HepG2 (cell line): ENCODE measurements around the gene FCER1G. TPM values are rescaled to one million over a fixed set of nuclear protein-coding genes. Genes with fewer than 3 reads are reported as not detected.

Experiments
- MAFF ChIP-seq: IDR thresholded peaks from 2 replicates; pipeline ENCODE4 v1.6.1; 2011; ENCODE audit warnings: low read depth, low read length, improper control_type of control experiment
- RAD21 ChIP-seq: fragments of 450-650 bp; formaldehyde crosslinking; IDR thresholded peaks from 2 replicates; pipeline ENCODE4 v1.5.0; 2020; ENCODE audit warnings: mild to moderate bottlenecking
- RXRA ChIP-seq: sonication (generic); formaldehyde crosslinking; IDR thresholded peaks from 2 replicates; pipeline ENCODE4 v1.5.1; 2020; ENCODE audit warnings: missing genetic modification reagents
- TBX2 ChIP-seq: sonication (generic); formaldehyde crosslinking; IDR thresholded peaks from 2 replicates; pipeline ENCODE4 v1.5.0; 2020; ENCODE audit warnings: missing genetic modification reagents, mild to moderate bottlenecking, borderline replicate concordance
- TOPORS ChIP-seq: sonication (generic); formaldehyde crosslinking; IDR thresholded peaks from 2 replicates; pipeline ENCODE4 v1.8.0; 2023; ENCODE audit warnings: mild to moderate bottlenecking, missing genetic modification reagents
- TSC22D2 ChIP-seq: sonication (generic); formaldehyde crosslinking; IDR thresholded peaks from 2 replicates; pipeline ENCODE4 v1.5.1; 2020; ENCODE audit warnings: missing genetic modification reagents, mild to moderate bottlenecking, borderline replicate concordance
- ZFYVE20 ChIP-seq: sonication (generic); formaldehyde crosslinking; IDR thresholded peaks from 2 replicates; pipeline ENCODE4 v1.8.0; 2023; ENCODE audit warnings: low read depth, mild to moderate bottlenecking, moderate library complexity, missing genetic modification reagents, borderline replicate concordance
- ZNF180 ChIP-seq: sonication (generic); formaldehyde crosslinking; IDR thresholded peaks from 2 replicates; pipeline ENCODE4 v1.4.0; 2020; ENCODE audit warnings: low read depth, missing genetic modification reagents, borderline replicate concordance
- ZNF562 ChIP-seq: sonication (generic); formaldehyde crosslinking; IDR thresholded peaks from 2 replicates; pipeline ENCODE4 v1.8.0; 2022; ENCODE audit warnings: missing genetic modification reagents, borderline replicate concordance
- polyA plus RNA-seq, 8 experiments: library from polyadenylated mRNA; depleted of rRNA in 3 of 8; stranded (reverse) in 7 of 8; unstranded in 1 of 8; fragments of >200 nt; fragmentation: Illumina TruSeq in 4 of 8; extraction: Trizol in 4 of 8; gene quantifications; 2 replicates each; pipeline versions ENCODE4 v1.2.1 to v1.2.3, GENCODE V29; 2011 to 2016; ENCODE audit warnings: low read depth in 4 of 8, missing spikeins in 1 of 8, mixed read lengths in 1 of 8; ENCODE audit not compliant: insufficient read depth in 1 of 8
- total RNA-seq, 5 experiments: library from RNA; depleted of rRNA; stranded (reverse); fragments of >200 nt; fragmentation: Illumina TruSeq; extraction: Trizol; gene quantifications; 2 replicates each; pipeline ENCODE4 v1.2.3, GENCODE V29; 2016; ENCODE audit warnings: low read depth in 1 of 5
- TF ChIP-seq, protein P1 (sequence below): sonication (generic); formaldehyde crosslinking; IDR thresholded peaks from 2 replicates; pipeline ENCODE4 v1.4.0; 2020; ENCODE audit warnings: mild to moderate bottlenecking, low read depth, missing genetic modification reagents
- TF ChIP-seq, protein P2 (sequence below): sonication (generic); formaldehyde crosslinking; IDR thresholded peaks from 2 replicates; pipeline ENCODE4 v1.8.1; 2023; ENCODE audit warnings: mild to moderate bottlenecking, missing genetic modification reagents
- TF ChIP-seq, protein P3 (sequence below): sonication (generic); formaldehyde crosslinking; IDR thresholded peaks from 2 replicates; pipeline ENCODE4 v1.4.0; 2020; ENCODE audit warnings: missing genetic modification reagents, low read depth, mild to moderate bottlenecking, borderline replicate concordance
- TF ChIP-seq, protein P4 (sequence below): fragments of 450-650 bp; IDR thresholded peaks from 2 replicates; pipeline ENCODE4 v1.6.1; 2016
- TF ChIP-seq, protein P5 (sequence below): sonication (generic); formaldehyde crosslinking; IDR thresholded peaks from 2 replicates; pipeline ENCODE4 v1.8.0; 2022; ENCODE audit warnings: missing genetic modification reagents, mild to moderate bottlenecking, moderate library complexity, borderline replicate concordance
- TF ChIP-seq, protein P6 (sequence below): sonication (generic); formaldehyde crosslinking; IDR thresholded peaks from 2 replicates; pipeline ENCODE4 v1.5.0; 2020; ENCODE audit warnings: missing genetic modification reagents
- TF ChIP-seq, protein P7 (sequence below): sonication (generic); formaldehyde crosslinking; IDR thresholded peaks from 2 replicates; pipeline ENCODE4 v1.4.0; 2020; ENCODE audit warnings: missing genetic modification reagents, borderline replicate concordance

Gene FCER1G
- total and polyA plus RNA-seq, 2 of the 13 experiments (the other 11 are each of a cell fraction or from before 2014, with no cell fraction given): 1.3 to 6.4 TPM

DNA sequence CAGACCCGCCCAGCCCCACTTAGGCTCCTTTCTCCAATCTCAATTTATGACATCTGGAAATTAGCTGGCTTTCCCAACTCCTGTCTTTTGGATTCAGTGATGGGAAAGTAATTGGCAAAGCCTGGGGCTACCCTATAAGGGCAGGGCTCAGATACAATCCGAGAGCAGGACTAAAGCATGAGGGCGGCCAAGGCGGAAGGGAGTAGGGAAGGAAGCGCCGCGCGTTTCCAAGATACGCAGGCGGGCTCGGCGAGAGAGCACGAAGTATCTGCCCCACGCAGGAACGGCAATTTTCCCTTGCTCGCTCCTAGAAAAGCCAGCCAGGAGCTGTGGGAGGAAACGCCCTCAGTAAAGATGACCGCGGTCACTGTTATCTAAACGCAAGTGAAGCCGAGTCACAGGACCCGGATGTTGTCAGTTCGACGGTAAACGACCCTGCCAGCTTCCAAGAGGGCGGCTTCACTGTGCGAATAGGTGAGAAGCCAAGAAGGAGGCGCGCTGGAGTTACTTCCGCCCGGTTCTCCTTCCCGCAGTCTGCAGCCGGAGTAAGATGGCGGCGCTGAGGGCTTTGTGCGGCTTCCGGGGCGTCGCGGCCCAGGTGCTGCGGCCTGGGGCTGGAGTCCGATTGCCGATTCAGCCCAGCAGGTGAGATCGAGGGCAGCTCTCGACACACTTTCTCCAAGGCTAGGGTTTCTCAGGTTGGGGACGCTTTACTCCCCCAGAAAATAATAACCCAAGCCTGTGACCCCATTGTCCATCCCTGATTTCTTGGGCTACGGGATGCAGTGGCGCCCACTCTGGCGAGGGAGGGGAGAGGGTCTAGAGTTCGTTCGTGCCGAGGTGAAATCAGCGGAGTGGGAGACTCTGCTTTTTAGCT lies 13.0 kb upstream of the FCER1G start, which contains the start of gene NDUFS2 (continued):
- TF ChIP-seq TSC22D2 (CRISPR knock-in tag) (no peak; the same call in 1 of the 2 replicates), TOPORS (CRISPR knock-in tag) (peak; percentile 80), ZNF562 (no peak), ZFYVE20 (no peak), TBX2 (CRISPR knock-in tag) (peak; percentile 81), MAFF (no peak), ZNF180 (no peak), RAD21 (0 out of 2 replicates have a peak, but pooled peaks have one; percentile 30), RXRA (CRISPR knock-in tag) (peak; percentile 40; the same call in 1 of the 2 replicates)
- TF ChIP-seq, protein P1, sequence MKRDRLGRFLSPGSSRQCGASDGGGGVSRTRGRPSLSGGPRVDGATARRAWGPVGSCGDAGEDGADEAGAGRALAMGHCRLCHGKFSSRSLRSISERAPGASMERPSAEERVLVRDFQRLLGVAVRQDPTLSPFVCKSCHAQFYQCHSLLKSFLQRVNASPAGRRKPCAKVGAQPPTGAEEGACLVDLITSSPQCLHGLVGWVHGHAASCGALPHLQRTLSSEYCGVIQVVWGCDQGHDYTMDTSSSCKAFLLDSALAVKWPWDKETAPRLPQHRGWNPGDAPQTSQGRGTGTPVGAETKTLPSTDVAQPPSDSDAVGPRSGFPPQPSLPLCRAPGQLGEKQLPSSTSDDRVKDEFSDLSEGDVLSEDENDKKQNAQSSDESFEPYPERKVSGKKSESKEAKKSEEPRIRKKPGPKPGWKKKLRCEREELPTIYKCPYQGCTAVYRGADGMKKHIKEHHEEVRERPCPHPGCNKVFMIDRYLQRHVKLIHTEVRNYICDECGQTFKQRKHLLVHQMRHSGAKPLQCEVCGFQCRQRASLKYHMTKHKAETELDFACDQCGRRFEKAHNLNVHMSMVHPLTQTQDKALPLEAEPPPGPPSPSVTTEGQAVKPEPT (CRISPR knock-in tag): no peak; the same call in 1 of the 2 replicates
- TF ChIP-seq, protein P2, sequence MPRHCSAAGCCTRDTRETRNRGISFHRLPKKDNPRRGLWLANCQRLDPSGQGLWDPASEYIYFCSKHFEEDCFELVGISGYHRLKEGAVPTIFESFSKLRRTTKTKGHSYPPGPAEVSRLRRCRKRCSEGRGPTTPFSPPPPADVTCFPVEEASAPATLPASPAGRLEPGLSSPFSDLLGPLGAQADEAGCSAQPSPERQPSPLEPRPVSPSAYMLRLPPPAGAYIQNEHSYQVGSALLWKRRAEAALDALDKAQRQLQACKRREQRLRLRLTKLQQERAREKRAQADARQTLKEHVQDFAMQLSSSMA (CRISPR knock-in tag): 0 out of 2 replicates have a peak, but pooled peaks have one; percentile 77
- TF ChIP-seq, protein P3, sequence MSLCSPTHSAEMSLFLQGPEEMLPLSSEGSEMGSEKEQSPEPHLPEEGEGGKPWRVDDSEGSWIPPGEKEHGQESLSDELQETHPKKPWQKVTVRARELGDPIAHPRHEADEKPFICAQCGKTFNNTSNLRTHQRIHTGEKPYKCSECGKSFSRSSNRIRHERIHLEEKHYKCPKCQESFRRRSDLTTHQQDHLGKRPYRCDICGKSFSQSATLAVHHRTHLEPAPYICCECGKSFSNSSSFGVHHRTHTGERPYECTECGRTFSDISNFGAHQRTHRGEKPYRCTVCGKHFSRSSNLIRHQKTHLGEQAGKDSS: peak; percentile 51; the same call in 1 of the 2 replicates
- TF ChIP-seq, protein P4, sequence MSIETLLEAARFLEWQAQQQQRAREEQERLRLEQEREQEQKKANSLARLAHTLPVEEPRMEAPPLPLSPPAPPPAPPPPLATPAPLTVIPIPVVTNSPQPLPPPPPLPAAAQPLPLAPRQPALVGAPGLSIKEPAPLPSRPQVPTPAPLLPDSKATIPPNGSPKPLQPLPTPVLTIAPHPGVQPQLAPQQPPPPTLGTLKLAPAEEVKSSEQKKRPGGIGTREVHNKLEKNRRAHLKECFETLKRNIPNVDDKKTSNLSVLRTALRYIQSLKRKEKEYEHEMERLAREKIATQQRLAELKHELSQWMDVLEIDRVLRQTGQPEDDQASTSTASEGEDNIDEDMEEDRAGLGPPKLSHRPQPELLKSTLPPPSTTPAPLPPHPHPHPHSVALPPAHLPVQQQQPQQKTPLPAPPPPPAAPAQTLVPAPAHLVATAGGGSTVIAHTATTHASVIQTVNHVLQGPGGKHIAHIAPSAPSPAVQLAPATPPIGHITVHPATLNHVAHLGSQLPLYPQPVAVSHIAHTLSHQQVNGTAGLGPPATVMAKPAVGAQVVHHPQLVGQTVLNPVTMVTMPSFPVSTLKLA: no peak
- TF ChIP-seq, protein P5, sequence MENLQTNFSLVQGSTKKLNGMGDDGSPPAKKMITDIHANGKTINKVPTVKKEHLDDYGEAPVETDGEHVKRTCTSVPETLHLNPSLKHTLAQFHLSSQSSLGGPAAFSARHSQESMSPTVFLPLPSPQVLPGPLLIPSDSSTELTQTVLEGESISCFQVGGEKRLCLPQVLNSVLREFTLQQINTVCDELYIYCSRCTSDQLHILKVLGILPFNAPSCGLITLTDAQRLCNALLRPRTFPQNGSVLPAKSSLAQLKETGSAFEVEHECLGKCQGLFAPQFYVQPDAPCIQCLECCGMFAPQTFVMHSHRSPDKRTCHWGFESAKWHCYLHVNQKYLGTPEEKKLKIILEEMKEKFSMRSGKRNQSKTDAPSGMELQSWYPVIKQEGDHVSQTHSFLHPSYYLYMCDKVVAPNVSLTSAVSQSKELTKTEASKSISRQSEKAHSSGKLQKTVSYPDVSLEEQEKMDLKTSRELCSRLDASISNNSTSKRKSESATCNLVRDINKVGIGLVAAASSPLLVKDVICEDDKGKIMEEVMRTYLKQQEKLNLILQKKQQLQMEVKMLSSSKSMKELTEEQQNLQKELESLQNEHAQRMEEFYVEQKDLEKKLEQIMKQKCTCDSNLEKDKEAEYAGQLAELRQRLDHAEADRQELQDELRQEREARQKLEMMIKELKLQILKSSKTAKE (CRISPR knock-in tag): no peak
- TF ChIP-seq, protein P6, sequence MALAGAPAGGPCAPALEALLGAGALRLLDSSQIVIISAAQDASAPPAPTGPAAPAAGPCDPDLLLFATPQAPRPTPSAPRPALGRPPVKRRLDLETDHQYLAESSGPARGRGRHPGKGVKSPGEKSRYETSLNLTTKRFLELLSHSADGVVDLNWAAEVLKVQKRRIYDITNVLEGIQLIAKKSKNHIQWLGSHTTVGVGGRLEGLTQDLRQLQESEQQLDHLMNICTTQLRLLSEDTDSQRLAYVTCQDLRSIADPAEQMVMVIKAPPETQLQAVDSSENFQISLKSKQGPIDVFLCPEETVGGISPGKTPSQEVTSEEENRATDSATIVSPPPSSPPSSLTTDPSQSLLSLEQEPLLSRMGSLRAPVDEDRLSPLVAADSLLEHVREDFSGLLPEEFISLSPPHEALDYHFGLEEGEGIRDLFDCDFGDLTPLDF (CRISPR knock-in tag): no peak
- TF ChIP-seq, protein P7, sequence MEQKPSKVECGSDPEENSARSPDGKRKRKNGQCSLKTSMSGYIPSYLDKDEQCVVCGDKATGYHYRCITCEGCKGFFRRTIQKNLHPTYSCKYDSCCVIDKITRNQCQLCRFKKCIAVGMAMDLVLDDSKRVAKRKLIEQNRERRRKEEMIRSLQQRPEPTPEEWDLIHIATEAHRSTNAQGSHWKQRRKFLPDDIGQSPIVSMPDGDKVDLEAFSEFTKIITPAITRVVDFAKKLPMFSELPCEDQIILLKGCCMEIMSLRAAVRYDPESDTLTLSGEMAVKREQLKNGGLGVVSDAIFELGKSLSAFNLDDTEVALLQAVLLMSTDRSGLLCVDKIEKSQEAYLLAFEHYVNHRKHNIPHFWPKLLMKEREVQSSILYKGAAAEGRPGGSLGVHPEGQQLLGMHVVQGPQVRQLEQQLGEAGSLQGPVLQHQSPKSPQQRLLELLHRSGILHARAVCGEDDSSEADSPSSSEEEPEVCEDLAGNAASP (CRISPR knock-in tag): peak; percentile 23; the same call in 1 of the 2 replicates
